ENCODE data around the gene IGSF21.
A peak's percentile ranks its signal among the peaks of the same experiment; 100 is the strongest.

Gene IGSF21

GRCh38 chr1:18134324-18135046, 26.9 kb downstream of the IGSF21 start:
- Histone ChIP-seq H3K4me2 (ENCODE audit: low read length) (peak overlapping the region; percentile 36), H2AFZ (no peak overlapping the region), H3K9me3 (ENCODE audit: control insufficient read depth, low read length) (no peaks in the 10 kb centered on the region), H3K27ac (no peak overlapping the region), H3K4me3 (ENCODE audit: low read depth, low read length) (no peak overlapping the region), H3K36me3 (ENCODE audit: control insufficient read depth, insufficient read depth, low read length) (no peaks in the 10 kb centered on the region), H3K27me3 (ENCODE audit: control insufficient read depth, insufficient read depth, low read length) (no peaks in the 10 kb centered on the region), H3K79me2 (no peaks in the 10 kb centered on the region), H3K4me1 (no peaks in the 10 kb centered on the region), H3K9ac (no peak overlapping the region)
- TF ChIP-seq, protein P1, sequence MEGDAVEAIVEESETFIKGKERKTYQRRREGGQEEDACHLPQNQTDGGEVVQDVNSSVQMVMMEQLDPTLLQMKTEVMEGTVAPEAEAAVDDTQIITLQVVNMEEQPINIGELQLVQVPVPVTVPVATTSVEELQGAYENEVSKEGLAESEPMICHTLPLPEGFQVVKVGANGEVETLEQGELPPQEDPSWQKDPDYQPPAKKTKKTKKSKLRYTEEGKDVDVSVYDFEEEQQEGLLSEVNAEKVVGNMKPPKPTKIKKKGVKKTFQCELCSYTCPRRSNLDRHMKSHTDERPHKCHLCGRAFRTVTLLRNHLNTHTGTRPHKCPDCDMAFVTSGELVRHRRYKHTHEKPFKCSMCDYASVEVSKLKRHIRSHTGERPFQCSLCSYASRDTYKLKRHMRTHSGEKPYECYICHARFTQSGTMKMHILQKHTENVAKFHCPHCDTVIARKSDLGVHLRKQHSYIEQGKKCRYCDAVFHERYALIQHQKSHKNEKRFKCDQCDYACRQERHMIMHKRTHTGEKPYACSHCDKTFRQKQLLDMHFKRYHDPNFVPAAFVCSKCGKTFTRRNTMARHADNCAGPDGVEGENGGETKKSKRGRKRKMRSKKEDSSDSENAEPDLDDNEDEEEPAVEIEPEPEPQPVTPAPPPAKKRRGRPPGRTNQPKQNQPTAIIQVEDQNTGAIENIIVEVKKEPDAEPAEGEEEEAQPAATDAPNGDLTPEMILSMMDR (IDR thresholded peaks at IDR 0.05) = no peak

GRCh38 chr1:18137759-18138345, 30.3 kb downstream of the IGSF21 start:
- Histone ChIP-seq H3K9ac (no peak overlapping the region), H3K4me3 (ENCODE audit: low read depth, low read length) (no peak overlapping the region), H3K27ac (no peak overlapping the region), H3K9me3 (ENCODE audit: control insufficient read depth, low read length) (no peaks in the 10 kb centered on the region), H3K36me3 (ENCODE audit: control insufficient read depth, insufficient read depth, low read length) (no peaks in the 10 kb centered on the region), H3K79me2 (no peaks in the 10 kb centered on the region), H2AFZ (no peak overlapping the region), H3K4me2 (ENCODE audit: low read length) (no peak overlapping the region), H3K4me1 (no peaks in the 10 kb centered on the region), H3K27me3 (ENCODE audit: control insufficient read depth, insufficient read depth, low read length) (no peaks in the 10 kb centered on the region)
- TF ChIP-seq, protein P1 (IDR thresholded peaks at IDR 0.05) = no peak

DNA sequence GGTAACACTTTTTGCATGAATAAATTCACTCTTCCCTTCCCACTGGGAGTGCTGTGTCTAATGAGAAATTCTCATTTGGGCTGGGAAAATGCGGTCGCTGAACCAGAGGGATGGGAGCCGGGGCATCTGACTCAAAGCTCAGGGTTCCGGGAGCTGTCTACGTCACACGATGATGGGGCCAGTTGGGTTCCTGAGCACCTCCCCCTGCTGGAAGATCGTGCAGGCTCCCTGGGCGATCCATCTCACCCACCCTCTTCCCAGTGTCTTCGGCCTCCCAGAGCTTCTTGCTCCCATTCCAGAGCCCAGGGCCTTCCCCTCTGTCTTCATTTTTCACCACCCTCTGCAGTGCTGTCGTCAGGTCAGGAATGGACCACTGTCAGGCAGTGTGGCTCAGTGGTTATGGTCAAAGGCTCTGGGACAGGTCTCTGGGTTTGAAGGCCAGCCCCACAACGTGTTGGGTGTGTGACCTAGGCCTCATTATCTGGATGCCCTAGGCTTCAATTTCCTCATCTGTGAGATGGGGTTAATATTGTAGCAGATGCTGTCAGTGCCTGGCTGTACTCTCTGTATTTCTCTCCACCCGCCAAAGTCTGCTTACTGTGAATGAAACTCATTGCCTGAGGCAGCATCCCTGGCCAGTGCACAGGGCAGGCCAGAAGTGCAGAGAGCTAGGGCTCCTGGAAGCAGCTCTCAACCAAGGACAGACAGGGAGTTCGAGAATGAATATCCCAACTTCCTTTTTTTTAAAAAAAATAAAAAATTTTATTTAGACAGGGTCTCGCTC, 31.8 kb downstream of the IGSF21 start:
- H3K27me3 ChIP-seq (ENCODE audit: control insufficient read depth, insufficient read depth, low read length) = no peaks in the 10 kb centered on the region
- no peaks in the 10 kb centered on the region for H3K36me3 ChIP-seq (ENCODE audit: control insufficient read depth, insufficient read depth, low read length)
- no peak overlapping the region for H3K4me3 ChIP-seq (ENCODE audit: low read depth, low read length)
- no peaks in the 10 kb centered on the region for H3K79me2 ChIP-seq
- no peak overlapping the region for H3K9ac ChIP-seq
- H3K9me3 ChIP-seq (ENCODE audit: control insufficient read depth, low read length) = no peaks in the 10 kb centered on the region
- TF ChIP-seq, protein P1 (IDR thresholded peaks at IDR 0.05) = no peak
- H3K4me1 ChIP-seq = no peaks in the 10 kb centered on the region
- no peak overlapping the region for H3K27ac ChIP-seq
- H3K4me2 ChIP-seq (ENCODE audit: low read length) = no peak overlapping the region
- no peak overlapping the region for H2AFZ ChIP-seq

- Histone ChIP-seq H3K36me3 (ENCODE audit: control insufficient read depth, insufficient read depth, low read length) (no peaks in the 10 kb centered on the region), H3K4me2 (ENCODE audit: low read length) (no peak overlapping the region), H3K9ac (no peak overlapping the region), H3K4me1 (no peaks in the 10 kb centered on the region), H3K27ac (no peak overlapping the region), H3K79me2 (no peaks in the 10 kb centered on the region), H3K9me3 (ENCODE audit: control insufficient read depth, low read length) (no peaks in the 10 kb centered on the region), H3K27me3 (ENCODE audit: control insufficient read depth, insufficient read depth, low read length) (no peaks in the 10 kb centered on the region), H2AFZ (no peak overlapping the region), H3K4me3 (ENCODE audit: low read depth, low read length) (no peak overlapping the region)
- TF ChIP-seq, protein P1 (IDR thresholded peaks at IDR 0.05) = no peak
Observed at GRCh38 chr1:18140411-18140810, 32.8 kb downstream of the IGSF21 start.
